Measurements from ENCODE around the gene NSD1.

GRCh38 chr5:177098470-177099141, 35.0 kb upstream of the NSD1 start:
- TF ChIP-seq POLR2A (IDR thresholded peaks at IDR 0.05) = no peak
- no peak for TF ChIP-seq CTCF (IDR thresholded peaks at IDR 0.05)
- TF ChIP-seq POLR2AphosphoS5 (IDR thresholded peaks at IDR 0.05) = no peak
